HG03280 (cell line): ENCODE results near the gene GPATCH2.

Experiments
- ATAC-seq: cut with Tn5 transposase; IDR thresholded peaks from one replicate; pipeline ENCODE4 v1.9.1; 2021; ENCODE audit warnings: mild to moderate bottlenecking, moderate library complexity; ENCODE audit not compliant: unreplicated experiment

GPATCH2 gene

GRCh38 chr1:217379336-217379735, 251.6 kb downstream of the GPATCH2 start:
- ATAC-seq: no peak
